Measurements from ENCODE around the gene CLHC1. TPM values are rescaled to one million over a fixed set of nuclear protein-coding genes. Genes with fewer than 3 reads are reported as not detected.
"Not testable (repeated sequence)": the region's sequence is repeated elsewhere in the genome, so short reads cannot be mapped to it uniquely, and the experiment has no call there.

The CLHC1 gene
- total RNA-seq, 1 donor from 2014 or later = 6.7 TPM

DNA sequence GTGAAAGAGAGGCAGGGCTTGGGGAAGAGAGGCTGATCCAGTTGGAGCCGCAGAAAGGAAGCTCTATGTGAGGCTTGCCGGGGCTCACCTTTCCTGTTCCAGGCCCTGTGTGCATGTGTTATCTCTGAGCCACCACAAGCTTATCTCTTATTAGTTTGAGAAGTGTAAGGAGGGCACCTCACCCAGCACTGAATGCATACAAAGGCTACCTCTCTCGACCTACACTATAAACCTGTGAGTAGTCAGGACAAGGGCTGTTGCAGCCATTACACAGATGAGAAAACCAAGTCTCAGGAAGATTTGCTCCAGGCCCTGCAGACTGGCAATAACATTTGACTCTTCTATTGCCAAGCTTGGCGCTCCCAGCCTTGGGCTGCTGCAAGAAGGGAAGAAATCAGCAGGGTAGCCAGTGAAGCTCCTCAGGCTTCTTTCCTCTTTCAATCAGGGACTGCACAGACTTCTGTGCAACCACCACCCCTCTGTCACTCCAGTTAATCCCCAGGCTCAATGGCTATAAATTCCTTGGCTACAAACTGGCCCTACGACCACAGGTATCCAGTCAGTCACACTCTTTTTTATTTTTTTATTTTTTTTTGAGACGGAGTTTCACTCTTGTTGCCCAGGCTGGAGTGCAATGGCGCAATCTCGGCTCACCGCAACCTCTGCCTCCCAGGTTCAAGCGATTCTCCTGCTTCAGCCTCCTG, 73.8 kb downstream of the CLHC1 start:
- ATAC-seq = no peak
- intact Hi-C loops (cut with DNase I) = loop anchor here (2.0 kb wide), 1 partner anchor 107 kb away; the partner anchor contains the start of gene RTN4
- no peak for DNase-seq (ENCODE audit: missing footprints)

DNA sequence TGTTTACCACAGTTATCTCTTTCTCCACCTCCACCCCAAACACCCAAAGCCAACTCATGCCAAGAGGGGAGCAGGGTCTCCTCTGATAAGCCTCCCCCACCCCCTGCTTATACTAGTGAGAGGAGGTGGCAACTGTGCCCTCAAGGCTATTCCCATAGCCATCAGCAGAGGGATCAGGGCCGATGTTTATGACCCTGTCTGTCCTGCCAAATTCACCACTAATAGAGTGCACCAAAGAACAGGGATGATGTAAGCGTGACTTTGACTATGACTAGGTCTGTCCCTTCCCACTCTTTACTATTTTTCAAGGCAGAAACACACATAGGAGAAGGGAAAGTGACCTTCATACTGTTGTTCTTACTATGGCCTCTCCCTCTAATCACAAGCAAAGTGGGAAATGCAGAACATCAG, 74.6 kb downstream of the CLHC1 start:
- ATAC-seq (peak; percentile 60), DNase-seq (ENCODE audit: missing footprints) (no peak)
- intact Hi-C loops (cut with DNase I) = no loop called here

DNA sequence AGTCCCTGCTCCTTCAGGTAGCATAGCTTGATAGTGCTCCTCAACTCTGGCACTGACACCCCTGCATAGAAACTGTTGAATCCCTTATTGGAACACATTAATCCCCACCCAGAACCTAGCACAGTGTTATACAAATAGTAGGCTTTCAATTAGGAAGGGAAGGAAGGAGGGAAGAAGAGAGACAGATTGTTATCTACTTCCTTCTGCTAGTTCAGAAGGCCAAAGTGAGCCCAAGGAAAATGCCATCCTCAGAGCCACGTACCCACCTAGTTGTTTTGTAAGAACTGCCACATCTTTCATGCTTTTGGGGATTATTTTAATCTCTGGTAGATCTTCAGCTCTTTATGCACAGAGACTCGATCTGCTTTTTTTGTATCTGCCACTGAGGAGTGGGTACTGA, 75.1 kb downstream of the CLHC1 start:
- intact Hi-C loops (cut with DNase I) = no loop called here
- no peak for ATAC-seq
- DNase-seq (ENCODE audit: missing footprints) = no peak

DNA sequence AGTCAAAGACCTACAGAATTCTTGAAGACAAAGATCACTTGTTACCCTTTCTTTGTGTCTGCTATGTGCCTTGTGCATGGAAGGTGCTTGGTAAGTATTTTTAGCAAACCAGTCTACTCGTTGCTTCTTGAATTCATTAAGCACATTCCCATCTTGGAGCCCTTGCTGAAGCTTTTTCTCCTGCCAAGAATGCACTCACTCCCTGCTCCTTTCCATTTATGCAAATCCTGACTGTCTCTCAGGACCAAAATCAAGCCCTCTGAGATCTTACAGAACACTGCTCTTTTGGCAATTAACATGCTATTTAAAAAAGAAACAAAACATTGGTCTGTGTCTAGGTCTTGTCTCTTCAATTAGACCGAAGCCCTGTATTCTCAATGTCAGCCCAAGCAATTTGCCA, 75.8 kb downstream of the CLHC1 start:
- DNase-seq (ENCODE audit: missing footprints) = no peak
- no peak for ATAC-seq
- intact Hi-C loops (cut with DNase I) = no loop called here

DNA sequence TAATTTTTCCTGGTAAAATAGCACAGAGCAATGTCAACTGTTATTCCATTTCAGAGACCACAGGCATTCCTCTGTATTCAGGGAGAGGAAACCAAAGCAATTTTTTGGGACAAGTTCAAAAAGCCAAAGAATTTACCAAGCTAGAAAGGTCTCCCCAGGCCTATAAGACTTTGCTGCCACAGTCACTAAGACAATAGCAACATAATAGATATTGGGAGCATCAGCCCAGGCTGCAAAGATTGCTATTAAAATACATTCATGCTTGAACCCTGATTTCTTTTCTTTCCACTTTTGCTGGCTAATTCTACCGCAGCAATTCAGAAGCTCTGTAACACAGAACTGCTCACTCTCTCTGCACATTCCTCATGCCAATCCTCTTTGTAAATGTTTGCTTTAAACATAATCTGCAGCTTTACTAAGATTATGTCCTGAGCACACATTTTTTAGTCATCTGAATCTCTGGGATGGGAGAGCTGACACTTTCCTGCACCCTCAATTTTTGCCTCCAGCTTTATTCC, 76.3 kb downstream of the CLHC1 start:
- intact Hi-C loops (cut with DNase I) = no loop called here
- DNase-seq (ENCODE audit: missing footprints) = no peak
- ATAC-seq = no peak

DNA sequence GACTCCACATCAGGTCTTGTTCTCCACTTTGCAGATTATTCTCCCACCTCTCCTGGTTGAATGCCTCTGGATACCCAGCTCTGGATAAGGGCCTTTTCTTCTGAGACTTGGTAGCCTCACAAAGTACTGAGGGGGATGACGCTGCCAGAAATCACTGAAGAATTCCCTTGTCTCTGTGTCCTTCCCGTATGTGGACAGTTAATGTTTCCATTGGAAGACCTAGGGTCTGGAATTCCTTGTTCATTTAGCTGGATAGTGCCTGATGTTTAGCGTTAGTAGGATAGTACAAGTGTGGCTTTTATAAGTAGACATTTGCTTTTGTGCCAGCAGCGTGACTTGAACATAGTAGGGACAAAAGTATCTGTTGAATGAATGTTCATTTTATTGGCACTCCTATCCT, 76.9 kb downstream of the CLHC1 start:
- ATAC-seq (no peak), DNase-seq (ENCODE audit: missing footprints) (no peak)
- intact Hi-C loops (cut with DNase I) = no loop called here

DNA sequence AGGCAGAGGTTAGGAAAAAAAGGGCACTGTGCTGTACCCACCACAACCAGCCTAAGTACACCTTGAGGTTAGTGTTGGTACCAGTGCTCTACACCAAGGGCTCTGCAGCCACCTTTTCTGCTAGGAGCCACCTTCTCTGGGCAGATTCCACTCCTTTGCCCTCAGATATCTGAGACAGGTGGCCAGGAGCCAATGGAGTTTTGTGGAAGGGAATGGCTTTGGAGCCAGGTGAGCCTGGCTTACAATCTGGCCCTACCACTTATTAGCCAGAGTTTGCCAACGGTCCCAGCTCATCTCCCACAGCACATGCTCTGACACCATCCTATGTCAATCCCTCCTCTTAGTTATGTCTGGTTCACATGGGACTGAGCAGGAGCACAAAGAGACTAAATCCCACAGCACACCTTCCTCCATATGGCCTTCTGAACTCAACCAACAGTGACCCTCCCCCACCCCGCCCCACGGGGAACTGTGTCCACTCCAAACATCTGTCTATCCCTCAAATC, 77.5 kb downstream of the CLHC1 start:
- ATAC-seq (no peak), DNase-seq (ENCODE audit: missing footprints) (no peak)
- intact Hi-C loops (cut with DNase I) = no loop called here

DNA sequence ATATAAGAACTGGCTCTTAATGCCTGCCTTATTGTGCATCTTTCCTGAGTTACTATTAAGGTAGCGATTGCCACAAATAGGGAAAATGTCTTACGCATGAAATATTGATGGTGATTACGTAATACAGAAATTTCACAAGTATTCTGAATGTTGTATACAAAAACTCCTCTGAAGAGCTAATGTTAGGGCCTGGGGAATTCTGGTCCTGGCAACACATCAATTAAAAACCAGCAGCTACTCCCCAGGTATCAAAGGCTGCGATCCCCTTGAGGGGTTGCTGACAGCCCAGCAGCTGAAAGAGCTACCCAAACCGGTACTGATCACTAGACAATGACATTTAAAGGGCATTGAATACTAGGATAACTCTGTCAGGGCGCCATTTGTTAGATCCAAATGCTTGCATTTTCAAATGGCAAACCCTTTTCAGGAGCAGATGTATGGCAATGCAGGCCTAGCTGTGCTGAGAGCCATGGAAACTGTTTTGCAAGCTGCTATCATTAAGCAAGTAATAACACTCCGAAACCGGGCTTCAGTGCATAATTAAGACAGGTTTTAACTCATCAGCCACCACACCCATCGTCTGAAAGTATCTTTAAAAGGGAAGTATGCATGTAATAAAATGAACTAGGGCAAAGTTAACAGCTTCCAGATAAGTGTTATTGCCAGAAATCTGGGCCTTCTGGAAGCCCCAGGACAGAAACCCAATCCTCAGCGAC, 78.4 kb downstream of the CLHC1 start:
- intact Hi-C loops (cut with DNase I) = no loop called here
- ATAC-seq (no peak), DNase-seq (ENCODE audit: missing footprints) (no peak)

DNA sequence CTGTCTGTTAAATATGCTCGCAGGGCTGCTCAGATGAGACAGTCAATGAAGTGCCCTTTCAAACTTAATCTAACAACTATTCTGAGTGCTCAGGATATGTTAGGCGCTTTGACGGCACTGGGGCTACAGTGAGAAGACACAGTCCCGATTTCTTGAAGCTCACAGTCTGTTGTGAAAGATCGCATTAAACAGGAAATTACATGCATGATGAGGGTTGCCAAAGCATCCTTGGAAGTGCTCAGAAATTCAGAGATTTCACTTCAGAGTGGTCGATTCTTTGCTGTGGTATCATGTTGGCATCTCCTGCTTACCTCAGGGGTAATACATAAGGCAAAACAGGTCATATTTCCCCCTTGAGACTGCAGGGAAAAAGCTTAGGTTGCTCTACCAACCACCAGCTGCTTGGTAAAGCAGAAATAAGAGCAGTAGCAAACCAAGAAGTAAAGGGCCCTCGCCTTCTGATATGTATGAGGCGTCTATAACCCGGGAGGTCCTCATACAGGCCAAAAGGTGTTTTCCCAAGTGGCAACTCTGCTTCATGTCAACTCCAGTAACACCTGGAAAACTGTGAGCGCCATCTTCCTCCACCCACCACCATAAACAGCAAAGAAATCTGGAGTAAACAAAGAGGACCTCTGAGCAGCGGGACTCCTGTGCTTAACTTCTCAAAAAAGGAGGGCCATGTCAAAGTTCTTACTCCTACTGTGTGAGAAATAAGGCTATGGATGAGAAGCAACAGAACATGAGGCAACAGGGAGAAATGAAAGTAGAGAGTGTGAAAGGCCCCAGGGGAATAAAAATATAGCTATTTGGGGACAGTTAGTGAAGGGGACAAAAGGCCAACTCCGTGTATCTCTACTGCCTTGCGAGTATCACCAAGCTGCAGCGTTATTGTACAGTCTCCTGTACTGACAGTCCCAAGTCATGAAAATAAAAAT, 79.3 kb downstream of the CLHC1 start:
- DNase-seq (ENCODE audit: missing footprints) (no peak), ATAC-seq (no peak)
- intact Hi-C loops (cut with DNase I) = no loop called here

DNA sequence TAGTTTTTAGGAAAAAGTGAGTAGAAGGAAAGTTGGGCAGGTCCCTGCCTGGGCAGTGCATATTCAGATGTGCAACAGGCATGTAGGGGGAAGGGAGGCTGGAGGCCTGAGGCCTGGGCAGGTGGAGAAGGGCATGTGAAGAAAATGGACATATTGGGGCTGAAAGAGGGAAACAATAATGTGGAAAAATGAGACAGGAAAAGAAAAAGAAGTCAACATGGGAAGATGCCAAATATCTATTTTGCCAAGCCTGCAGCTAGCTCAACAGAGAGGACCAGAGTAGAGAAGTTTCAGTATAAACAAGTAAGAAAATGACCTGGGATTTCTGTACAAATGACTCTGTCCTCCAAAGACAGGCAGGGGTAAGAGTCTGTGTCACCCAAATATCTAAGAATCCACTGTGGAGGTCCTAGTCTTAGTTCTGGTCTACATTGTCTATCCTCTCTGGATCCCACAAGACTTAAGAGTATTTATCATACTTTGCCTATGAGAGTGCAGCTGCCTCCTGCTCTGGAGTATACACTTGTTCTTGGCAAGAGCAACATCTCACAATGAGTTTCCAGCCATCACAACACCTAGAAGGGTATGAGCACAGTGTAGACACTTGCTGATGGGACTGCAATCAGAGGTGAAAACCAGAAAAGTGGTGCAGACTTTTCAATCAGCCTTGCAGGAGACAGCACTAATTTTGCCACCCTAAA, 80.2 kb downstream of the CLHC1 start:
- intact Hi-C loops (cut with DNase I) = no loop called here
- DNase-seq (ENCODE audit: missing footprints) (no peak), ATAC-seq (no peak)

DNA sequence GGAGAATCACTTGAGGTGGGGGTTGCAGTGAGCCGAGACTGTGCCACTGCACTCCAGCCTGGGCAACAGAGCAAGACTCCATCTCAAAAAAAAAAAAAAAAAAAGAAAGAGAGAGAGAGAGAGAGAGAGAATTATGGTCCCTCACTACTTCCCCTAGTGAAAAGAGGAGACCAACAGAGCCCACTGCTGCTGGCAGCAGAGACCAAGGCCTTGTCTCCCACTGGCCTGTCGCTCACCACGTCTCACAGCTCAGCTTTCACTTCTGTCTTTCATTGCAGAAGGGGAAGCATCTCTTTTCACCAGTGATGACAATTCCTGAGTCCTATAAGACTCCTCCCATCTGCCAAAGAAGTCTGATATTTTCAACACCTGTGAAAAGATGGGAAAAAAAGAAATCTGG, 81.3 kb downstream of the CLHC1 start:
- DNase-seq (ENCODE audit: missing footprints) (no peak), ATAC-seq (peak; percentile 21)
- intact Hi-C loops (cut with DNase I) = no loop called here

DNA sequence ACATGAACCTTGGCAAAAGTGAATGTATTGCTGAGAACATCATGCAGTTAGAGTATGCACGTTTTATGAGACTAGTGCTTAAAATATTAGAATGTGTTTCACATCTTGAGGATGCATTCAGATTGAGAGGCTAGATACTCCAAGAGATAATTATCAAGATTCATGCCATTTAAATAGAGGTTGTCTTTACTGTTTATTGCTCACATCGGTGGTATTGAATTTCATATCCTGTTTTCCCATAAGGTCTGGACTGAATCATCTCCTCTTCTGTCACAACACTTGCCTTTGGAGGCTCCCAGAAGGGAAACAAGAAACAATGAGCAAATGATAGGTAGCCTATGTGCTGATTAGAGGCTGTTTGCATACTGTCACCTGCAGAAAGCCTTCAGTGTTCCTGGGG, 83.8 kb downstream of the CLHC1 start:
- intact Hi-C loops (cut with DNase I) = no loop called here

DNA sequence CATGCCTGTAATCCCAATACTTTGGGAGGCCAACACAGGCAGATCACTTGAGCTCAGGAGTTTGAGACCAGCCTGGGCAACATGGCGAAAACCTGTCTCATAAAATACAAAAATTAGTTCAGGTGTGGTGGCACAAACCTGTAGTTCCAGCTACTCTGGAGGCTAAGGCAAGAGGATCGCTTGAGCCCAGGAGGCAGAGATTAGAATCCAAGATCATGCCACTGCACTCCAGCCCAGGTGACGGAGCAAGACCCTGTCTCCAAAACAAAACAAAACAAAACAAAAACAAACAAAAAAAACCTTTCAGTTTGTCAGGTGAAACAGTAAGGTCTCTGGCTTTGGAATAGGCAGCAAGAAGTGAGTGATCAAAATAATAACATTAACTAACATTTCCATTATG, 84.6 kb downstream of the CLHC1 start:
- DNase-seq (ENCODE audit: missing footprints) (no peak), ATAC-seq (no peak)
- intact Hi-C loops (cut with DNase I) = no loop called here

More for the DNA sequence above, 83.8 kb downstream of the CLHC1 start:
- no peak for ATAC-seq
- no peak for DNase-seq (ENCODE audit: missing footprints)

DNA sequence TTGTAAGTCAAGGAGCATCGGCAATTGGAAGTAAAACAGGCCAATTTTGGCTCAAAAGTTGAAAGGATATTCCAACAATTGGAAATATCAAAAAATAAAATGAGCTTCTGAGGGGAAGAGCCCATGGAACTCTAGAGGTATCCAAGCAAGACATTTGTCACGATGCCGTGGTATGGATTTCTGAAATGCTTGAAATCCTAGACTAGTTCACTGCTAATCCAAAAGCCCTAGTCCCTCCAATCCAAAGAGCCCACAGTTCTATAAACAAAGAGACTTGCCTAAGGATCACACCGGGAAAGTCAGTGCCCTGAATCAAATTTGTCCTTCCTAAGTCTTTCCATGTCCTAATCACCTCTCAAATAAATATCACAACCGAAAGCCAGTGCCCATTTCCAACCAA, 85.1 kb downstream of the CLHC1 start:
- ATAC-seq = no peak

DNA sequence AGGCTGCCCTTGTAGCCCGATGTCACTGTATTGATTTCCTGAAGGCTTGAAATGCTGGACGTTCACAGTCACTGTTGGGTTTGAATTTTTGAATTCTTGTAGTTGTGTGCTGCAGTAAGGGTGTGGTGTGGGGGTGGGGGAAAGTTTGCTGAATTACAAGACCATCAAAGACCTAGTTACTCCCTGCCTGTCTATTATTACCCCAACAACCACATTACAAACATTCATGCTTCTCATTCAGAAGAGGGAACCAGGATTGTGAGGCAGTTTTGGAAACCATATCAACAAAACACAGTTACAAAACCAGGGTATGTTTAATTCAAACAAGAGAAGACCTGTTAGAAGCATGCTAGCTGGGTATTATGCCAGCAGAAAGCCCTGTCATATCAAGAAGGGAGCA, 85.8 kb downstream of the CLHC1 start:
- DNase-seq (ENCODE audit: missing footprints) (no peak), ATAC-seq (no peak)
- intact Hi-C loops (cut with DNase I) = no loop called here

More for the DNA sequence above, 85.1 kb downstream of the CLHC1 start:
- intact Hi-C loops (cut with DNase I) = no loop called here
- DNase-seq (ENCODE audit: missing footprints) = no peak

DNA sequence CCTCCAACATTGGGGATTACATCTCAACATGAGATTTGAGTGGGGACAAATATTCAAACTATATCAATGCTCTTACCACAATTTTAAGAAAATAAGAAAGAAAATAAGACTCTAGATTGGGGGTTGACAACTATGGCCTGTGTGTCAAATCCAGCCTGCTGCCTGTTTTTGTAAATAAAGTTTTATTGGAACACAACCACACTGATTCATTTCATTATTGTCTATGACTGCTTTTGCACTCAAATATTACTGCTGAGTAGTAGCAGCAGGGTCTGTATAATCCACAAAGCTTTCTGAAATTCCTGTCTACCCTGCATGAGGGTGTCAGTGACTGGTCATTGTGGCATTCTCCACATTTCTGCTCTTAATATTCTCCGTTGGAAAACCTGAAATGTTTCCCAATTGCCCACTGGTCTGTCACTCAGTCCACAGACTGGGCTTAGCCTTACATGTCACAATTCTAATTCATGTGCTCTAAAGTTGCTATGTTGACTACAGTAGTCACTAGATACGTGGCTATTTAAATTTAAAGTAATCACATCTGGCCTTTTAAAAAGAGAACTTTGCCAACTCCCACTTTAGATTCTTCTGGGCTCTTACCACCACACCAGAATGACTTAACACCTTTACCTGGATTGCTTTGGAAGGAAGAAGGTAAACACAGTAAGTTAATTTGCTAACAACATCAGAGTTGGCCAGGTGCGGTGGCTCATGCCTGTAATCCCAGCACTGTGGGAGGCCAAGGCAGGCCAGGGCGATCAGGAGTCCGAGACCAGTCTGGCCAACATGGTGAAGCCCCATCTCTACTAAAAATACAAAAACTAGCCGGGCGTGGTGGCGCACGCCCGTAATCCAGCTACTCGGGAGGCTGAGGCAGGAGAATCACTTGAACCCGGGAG, 86.9 kb downstream of the CLHC1 start:
- intact Hi-C loops (cut with DNase I) = no loop called here
- ATAC-seq (no peak), DNase-seq (ENCODE audit: missing footprints) (no peak)

DNA sequence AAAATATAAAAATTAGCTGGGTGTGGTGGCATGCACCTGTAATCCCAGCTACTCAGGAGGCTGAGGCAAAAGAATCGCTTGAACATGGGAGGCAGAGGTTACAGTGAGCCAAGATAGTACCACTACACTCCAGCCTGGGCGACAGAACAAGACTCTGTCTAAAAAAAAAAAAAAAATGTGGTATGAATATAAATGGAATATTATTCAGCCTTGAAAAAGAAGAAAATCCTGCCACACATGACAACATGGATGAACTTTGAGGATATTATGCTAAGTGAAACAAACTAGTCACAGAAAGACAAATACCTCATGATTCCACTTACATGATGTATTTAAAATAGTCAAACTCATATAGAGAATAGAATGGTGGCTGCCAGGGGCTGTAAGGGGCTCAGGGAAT, 88.4 kb downstream of the CLHC1 start:
- ATAC-seq; intact Hi-C loops (cut with DNase I): not testable (repeated sequence)

DNA sequence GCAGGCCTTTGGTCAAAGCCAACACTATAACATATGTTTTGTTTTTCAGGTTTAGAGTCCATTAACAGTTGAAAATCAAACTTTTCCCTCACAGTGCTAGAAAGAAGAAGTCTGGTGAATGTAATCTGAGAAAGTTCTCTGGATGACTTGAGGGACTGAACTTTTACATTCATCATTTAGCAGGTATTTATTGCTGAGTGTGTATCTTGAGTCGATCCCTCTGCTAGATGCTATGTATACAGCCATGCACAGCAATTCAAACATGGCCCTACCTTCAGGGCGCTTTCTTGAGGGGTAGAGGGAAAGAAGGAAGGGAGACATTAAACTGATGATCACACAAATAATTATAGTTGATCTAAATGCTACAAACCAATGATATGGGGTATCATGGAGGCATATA, 89.6 kb downstream of the CLHC1 start:
- no peak for ATAC-seq
- no peak for DNase-seq (ENCODE audit: missing footprints)
- intact Hi-C loops (cut with DNase I) = no loop called here

More for the DNA sequence above, 88.4 kb downstream of the CLHC1 start:
- not testable (repeated sequence) for DNase-seq (ENCODE audit: missing footprints)

Data from Right ventricle myocardium inferior (tissue), 1 donor.